HG03139 (cell line): ENCODE measurements around the gene GLTP.
"Not testable (repeated sequence)": the region's sequence is repeated elsewhere in the genome, so short reads cannot be mapped to it uniquely, and the experiment has no call there.

ENCODE experiments used
- ATAC-seq: cut with Tn5 transposase; IDR thresholded peaks from one replicate; pipeline ENCODE4 v1.9.1; 2021; ENCODE audit not compliant: unreplicated experiment

GLTP gene

DNA sequence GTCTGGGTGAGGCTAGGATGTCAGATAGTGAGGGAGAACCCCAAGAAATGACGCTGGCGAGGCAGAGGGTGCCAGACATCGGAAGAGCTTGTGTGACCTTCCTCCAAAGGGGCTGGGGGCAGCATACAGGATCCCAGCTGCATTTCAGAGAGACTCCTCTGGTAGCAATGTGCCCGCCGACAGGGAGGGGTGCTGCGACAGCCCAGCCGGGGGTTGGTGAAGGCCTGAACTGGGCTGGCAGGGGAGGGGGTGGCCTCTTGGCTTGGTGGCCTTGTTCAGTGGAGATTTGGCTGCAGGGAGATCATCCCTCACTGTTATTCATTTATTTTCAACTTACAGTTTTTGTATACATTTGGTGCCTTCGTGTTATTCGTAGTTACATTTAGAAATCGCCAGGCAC is 25.0 kb upstream of the GLTP start:
- ATAC-seq = no peak

GRCh38 chr12:109902891-109903418 is 22.6 kb upstream of the GLTP start:
- ATAC-seq = no peak

- peak; percentile 13 for ATAC-seq
Measured at GRCh38 chr12:109900752-109901580, 20.6 kb upstream of the GLTP start.

DNA sequence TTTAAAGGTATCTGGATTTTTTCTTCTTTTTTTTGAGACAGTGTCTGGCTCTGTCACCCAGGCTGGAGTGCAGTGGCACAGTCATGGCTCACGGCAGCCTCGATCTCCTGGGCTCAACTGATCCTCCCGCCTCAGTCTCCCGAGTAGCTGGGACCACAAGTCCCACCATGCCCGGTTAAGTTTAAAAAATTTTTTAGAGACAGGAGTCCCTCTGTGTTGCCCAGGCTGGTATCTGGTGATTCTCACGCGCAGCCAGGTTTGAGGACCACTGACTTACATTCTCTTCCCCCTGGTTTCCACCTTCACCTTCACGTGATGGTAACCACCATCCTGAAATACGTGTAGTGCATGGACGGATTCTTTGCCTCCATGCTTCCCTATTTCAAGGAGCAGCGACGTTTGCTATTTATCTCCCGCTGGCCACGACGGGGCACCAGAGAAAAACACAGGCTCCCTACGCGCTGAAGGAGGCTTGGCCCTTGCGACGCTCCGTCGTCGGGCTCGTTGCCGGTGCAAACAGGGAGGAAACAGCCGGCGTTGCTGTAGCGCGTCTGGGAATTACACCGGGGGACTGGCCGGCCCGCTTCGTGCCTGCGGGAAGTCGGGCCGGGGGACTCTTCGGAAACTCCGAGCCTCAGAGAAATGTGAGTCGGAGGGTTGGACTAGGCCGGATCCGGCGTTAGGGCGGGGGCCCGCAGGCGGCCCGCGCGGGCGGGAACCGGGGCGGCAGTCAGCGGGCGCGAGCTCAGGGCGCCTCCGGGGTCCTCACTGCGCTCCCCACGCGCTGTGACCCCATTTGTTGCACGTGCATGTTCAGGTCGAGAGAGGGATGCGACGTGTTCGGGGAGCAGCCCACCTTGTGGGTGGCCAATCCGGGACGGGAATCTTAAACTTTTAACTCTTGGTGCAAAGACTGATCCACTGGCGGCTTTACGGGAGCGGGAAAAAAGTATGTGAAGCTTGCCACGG is 19.7 kb upstream of the GLTP start, which contains the start of gene TCHP:
TCHP (plus strand) TSS at position 492 of the 969 bp plus-strand sequence. CDS start 2,753 bp downstream, outside the sequence.
- peak; percentile 55 for ATAC-seq

DNA sequence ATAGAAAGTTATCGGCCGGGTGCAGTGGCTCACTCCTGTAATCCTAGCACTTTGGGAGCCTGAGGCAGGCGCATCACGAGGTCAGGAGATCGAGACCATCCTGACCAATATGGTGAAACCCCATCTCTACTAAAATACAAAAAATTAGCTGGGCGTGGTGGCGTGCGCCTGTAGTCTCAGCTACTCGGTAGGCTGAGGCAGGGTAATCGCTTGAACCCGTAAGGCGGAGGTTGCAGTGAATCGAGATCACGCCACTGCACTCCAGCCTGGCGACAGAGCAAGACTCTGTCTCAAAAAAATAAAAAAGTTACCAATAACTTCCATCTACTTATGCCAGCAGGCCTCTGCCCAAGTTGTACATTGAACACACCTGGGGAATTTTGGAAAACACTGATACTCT is 19.0 kb upstream of the GLTP start:
- not testable (repeated sequence) for ATAC-seq

DNA sequence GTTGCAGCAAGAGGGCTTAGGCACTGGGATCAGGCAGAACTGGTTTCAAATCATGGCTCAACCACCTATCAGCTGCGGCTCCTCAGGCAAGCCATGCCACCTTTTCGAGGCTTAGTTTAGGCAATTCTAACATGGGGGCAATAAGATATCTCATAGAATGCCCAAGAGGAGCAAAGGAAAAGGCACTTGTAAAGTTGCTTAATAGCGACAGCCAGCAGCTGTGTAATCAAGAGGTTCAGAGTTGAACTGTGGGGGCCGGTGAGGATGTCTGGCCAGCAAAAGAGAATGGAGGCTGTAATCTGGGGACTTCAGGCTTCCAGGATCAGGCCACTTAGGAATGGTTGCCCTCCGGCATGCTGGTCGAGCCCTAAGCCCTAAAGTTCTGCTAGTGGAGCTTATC is 16.7 kb upstream of the GLTP start:
- ATAC-seq = no peak

DNA sequence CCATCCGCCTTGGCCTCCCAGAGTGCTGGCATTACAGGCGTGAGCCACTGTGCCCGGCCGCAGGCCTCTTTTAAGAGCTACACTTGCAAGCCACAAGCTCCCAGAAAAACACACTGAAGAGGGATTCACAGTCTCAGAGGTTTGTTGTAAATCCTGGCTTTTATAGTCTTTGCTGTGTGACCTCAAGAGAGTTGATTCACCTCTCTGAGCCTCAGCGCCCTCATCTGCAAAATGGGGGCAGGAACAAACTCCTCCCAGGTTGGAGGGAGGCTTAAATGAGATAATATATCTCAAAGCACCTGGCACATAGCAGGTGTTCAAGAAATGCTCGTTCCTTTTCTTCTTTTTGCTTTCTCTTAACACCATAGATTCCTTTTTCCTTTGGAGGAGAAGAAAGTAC is 15.8 kb upstream of the GLTP start:
- no peak for ATAC-seq

- no peak for ATAC-seq
Measured at GRCh38 chr12:109894939-109895338, 14.6 kb upstream of the GLTP start.

DNA sequence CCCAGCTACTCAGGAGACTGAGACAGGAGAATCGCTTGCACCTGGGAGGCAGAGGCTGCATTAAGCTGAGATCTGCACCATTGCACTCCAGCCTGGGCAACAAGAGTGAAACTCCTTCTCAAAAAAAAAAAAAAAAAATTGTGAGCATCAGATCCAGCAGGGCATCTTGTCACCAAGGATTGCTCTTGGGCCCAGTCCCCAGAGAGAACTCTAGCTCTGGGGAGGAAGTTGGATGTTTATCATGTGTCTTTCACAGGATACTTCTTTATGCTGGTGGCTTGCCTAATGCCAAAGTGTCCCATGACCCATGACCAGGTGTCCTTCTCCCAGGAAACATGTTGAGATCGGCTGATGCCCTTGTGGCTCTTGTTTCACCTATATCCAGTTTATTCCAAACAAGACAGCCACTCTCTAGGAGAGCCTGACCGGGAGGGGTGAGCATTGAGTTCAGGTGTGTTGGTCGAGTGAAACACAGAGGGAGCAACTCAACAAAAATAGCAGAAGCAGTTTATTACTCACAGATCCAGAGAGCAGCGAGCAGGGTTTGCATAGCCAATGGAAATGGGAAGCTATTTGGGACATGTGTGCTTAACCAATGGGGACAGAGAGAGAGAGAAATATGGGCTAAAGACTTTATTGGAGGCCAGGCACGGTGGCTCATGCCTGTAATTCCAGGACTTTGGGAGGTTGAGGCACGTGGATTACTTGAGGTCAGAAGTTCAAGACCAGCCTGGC is 13.1 kb upstream of the GLTP start:
- ATAC-seq = no peak

GRCh38 chr12:109892748-109893147 is 12.4 kb upstream of the GLTP start:
- peak; percentile 59 for ATAC-seq

- ATAC-seq = no peak
Measured at GRCh38 chr12:109892165-109892715, 11.9 kb upstream of the GLTP start.

- ATAC-seq = not testable (repeated sequence)
Measured at GRCh38 chr12:109891731-109892130, 11.4 kb upstream of the GLTP start.

- ATAC-seq = no peak
Measured at GRCh38 chr12:109890620-109891170, 10.4 kb upstream of the GLTP start.

- no peak for ATAC-seq
Measured at GRCh38 chr12:109888179-109889020, 8.1 kb upstream of the GLTP start.

DNA sequence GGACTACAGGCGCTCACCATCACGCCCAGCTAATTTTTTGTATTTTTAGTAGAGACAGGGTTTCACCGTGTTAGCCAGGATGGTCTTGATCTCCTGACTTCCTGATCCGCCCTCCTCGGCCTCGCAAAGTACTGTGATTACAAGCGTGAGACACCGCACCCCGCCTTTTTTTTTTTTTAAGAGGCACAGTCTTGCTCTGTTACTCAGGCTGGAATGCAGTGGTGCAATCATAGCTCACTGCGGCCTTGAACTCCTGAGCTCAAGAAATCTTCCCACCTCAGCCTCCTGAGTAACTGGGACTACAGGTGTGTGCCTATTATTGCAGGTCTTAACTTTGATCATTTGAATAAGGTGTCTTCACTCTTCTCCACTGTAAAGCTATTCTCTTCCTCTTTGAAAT is 5.3 kb upstream of the GLTP start:
- ATAC-seq = no peak

GRCh38 chr12:109883461-109883860 is 3.1 kb upstream of the GLTP start:
- ATAC-seq = no peak

- ATAC-seq = no peak
Measured at GRCh38 chr12:109881752-109882151, 1.4 kb upstream of the GLTP start.

- ATAC-seq = no peak
Measured at GRCh38 chr12:109880938-109881337, 597 bp upstream of the GLTP start.

- no peak for ATAC-seq
Measured at GRCh38 chr12:109879351-109880042, 844 bp downstream of the GLTP start.
